ENCODE measurements around the gene ZNF280D. TPM values are rescaled to one million over a fixed set of nuclear protein-coding genes. Genes with fewer than 3 reads are reported as not detected.

Gene ZNF280D
- total and polyA plus RNA-seq, 12 donors = 16.9 to 67.5 (median 46.1) TPM

- intact Hi-C loops (cut with DNase I) = no loop called here
- Histone ChIP-seq H3K9me3 (replicated peaks in 1 of 3) (no peaks in the 10 kb centered on the region), H3K4me1 (replicated peaks in 1 of 2) (no peaks in the 10 kb centered on the region), H3K4me3 (no peak overlapping the region), H3K36me3 (replicated peaks in 1 of 2) (no peaks in the 10 kb centered on the region), H3K27me3 (no peaks in the 10 kb centered on the region), H3K27ac (no peak overlapping the region)
- DNase-seq = no peak
- TF ChIP-seq CTCF (IDR thresholded peaks at IDR 0.05) = no peak
- TF ChIP-seq POLR2A (IDR thresholded peaks at IDR 0.05) = no peak
- WGBS, 4 donors = 89 to 94% (median 91%) methylated on average over 5 of the region's 5 CpGs
These were observed 11.7 kb upstream of the ZNF280D start for GRCh38 chr15:56744701-56745683.

GRCh38 chr15:56741541-56741940 lies 8.2 kb upstream of the ZNF280D start:
- intact Hi-C loops (cut with DNase I) = no loop called here
- WGBS, 4 donors = 48 to 61% (median 55%) methylated on average over 2 of the region's 2 CpGs
- Histone ChIP-seq H3K36me3 (replicated peaks in 1 of 2) (no peaks in the 10 kb centered on the region), H3K9me3 (replicated peaks in 1 of 3) (no peaks in the 10 kb centered on the region), H3K4me3 (no peak overlapping the region), H3K27ac (no peak overlapping the region), H3K27me3 (no peaks in the 10 kb centered on the region), H3K4me1 (replicated peaks in 1 of 2) (peaks cover 0 to 3% of the 10 kb centered on the region in 2 donors)
- TF ChIP-seq POLR2A (IDR thresholded peaks at IDR 0.05) (no peak), CTCF (IDR thresholded peaks at IDR 0.05) (no peak)
- no peak for DNase-seq

- no peak for DNase-seq
- Histone ChIP-seq H3K4me1 (replicated peaks in 1 of 2) (peaks cover 0 to 10% of the 10 kb centered on the region in 2 donors), H3K27me3 (no peaks in the 10 kb centered on the region), H3K36me3 (replicated peaks in 1 of 2) (no peaks in the 10 kb centered on the region), H3K4me3 (no peak overlapping the region), H3K9me3 (replicated peaks in 1 of 3) (no peaks in the 10 kb centered on the region), H3K27ac (no peak overlapping the region)
- intact Hi-C loops (cut with DNase I) = loop anchor here in 1 of 2 donors (10.0 kb wide), 1 partner anchor 105 kb away; no protein-coding TSS in a partner anchor
- no peak for TF ChIP-seq POLR2A (IDR thresholded peaks at IDR 0.05)
- TF ChIP-seq CTCF (IDR thresholded peaks at IDR 0.05) = no peak
These were observed 6.8 kb upstream of the ZNF280D start for GRCh38 chr15:56739964-56740640.

- intact Hi-C loops (cut with DNase I) = loop anchor here in 1 of 2 donors (10.0 kb wide), 1 partner anchor 105 kb away; no protein-coding TSS in a partner anchor
- no peak overlapping the region for H3K4me3 ChIP-seq
- no peak for TF ChIP-seq POLR2A (IDR thresholded peaks at IDR 0.05)
- no peak for TF ChIP-seq CTCF (IDR thresholded peaks at IDR 0.05)
- DNase-seq = no peak
- no peaks in the 10 kb centered on the region for H3K9me3 ChIP-seq (replicated peaks in 1 of 3)
- WGBS, 4 donors = 89 to 92% (median 90%) methylated on average over 4 of the region's 4 CpGs
- no peak overlapping the region for H3K27ac ChIP-seq
- H3K4me1 ChIP-seq (replicated peaks in 1 of 2) = peaks cover 0 to 10% of the 10 kb centered on the region in 2 donors
- H3K36me3 ChIP-seq (replicated peaks in 1 of 2) = no peaks in the 10 kb centered on the region
- H3K27me3 ChIP-seq = no peaks in the 10 kb centered on the region
These were observed 6.2 kb upstream of the ZNF280D start for GRCh38 chr15:56739474-56739873.

Data from adrenal gland (tissue), 12 donors.